ENCODE data around the gene BACH2. TPM values are rescaled to one million over a fixed set of nuclear protein-coding genes. Genes with fewer than 3 reads are reported as not detected.

The BACH2 gene
- total and polyA plus RNA-seq, 2 of the 4 experiments (the other 2 are of a cell fraction) = 1.3 to 1.4 TPM

- H3K56ac ChIP-seq (ENCODE audit: extremely low read depth, insufficient read depth, low read length) = no peak overlapping the region
- POLR2A ChIA-PET (ENCODE audit: unreplicated experiment) = interaction anchor here (0.5 kb wide), 1 partner anchor 23 kb away, joined by 7 read pairs; no protein-coding TSS in a partner anchor
- H3K79me1 ChIP-seq (ENCODE audit: low read depth in 1 of 2, low read length in 2 of 2) = no peaks in the 10 kb centered on the region
- TF ChIP-seq USF2 (IDR thresholded peaks at IDR 0.05; ENCODE audit: low read depth, low read length) = no peak
- no peak for TF ChIP-seq CTCF (conservative IDR thresholded peaks at IDR 0.05; ENCODE audit: low read depth, low read length)
- TF ChIP-seq CEBPB (IDR thresholded peaks at IDR 0.05; ENCODE audit: low read depth, low read length) = no peak
- no peak for TF ChIP-seq MXI1 (IDR thresholded peaks at IDR 0.05; ENCODE audit: borderline replicate concordance, low read depth, low read length)
- TF ChIP-seq POLR2A (IDR thresholded peaks at IDR 0.05; ENCODE audit: low read depth, low read length) = no peak
- no peak for TF ChIP-seq RCOR1 (IDR thresholded peaks at IDR 0.05; ENCODE audit: insufficient replicate concordance, low read length)
- TF ChIP-seq MAZ (IDR thresholded peaks at IDR 0.05; ENCODE audit: borderline replicate concordance, low read depth, low read length) = no peak
- TF ChIP-seq SMC3 (IDR thresholded peaks at IDR 0.05; ENCODE audit: low read depth, low read length) = no peak
- TF ChIP-seq NFE2L2 (IDR thresholded peaks at IDR 0.05; ENCODE audit: low read depth, low read length) = no peak
- no peak for TF ChIP-seq MAFK (IDR thresholded peaks at IDR 0.05; ENCODE audit: low read depth, low read length)
- TF ChIP-seq RAD21 (IDR thresholded peaks at IDR 0.05; ENCODE audit: low read length) = no peak
- no peak for TF ChIP-seq FOS (IDR thresholded peaks at IDR 0.05; ENCODE audit: low read depth, low read length)
- TF ChIP-seq BHLHE40 (IDR thresholded peaks at IDR 0.05; ENCODE audit: low read depth, low read length) = no peak
- TF ChIP-seq ELK1 (IDR thresholded peaks at IDR 0.05; ENCODE audit: borderline replicate concordance, low read depth, low read length) = no peak
- TF ChIP-seq CHD1 (IDR thresholded peaks at IDR 0.05; ENCODE audit: low read depth, low read length) = no peak
- no peak for TF ChIP-seq RFX5 (IDR thresholded peaks at IDR 0.05; ENCODE audit: low read depth, low read length)
- no peak overlapping the region for H2AFZ ChIP-seq (replicated peaks; ENCODE audit: low read length, poor library complexity)
- no peak overlapping the region for H3K14ac ChIP-seq (replicated peaks; ENCODE audit: low read depth, low read length)
- no peaks in the 10 kb centered on the region for H4K20me1 ChIP-seq (ENCODE audit: insufficient read depth, low read length)
- H4K8ac ChIP-seq (ENCODE audit: low read depth in 2 of 2, low read length in 2 of 2) = no peak overlapping the region
- no peaks in the 10 kb centered on the region for H3K27me3 ChIP-seq (ENCODE audit: control insufficient read depth, insufficient read depth, low read length)
- in situ Hi-C loops (cut with MboI; ENCODE audit: low sequenced_read_pairs) = no loop called here
- ATAC-seq (ENCODE audit: low read depth) (no peak), DNase-seq (no peak)
- peak overlapping the region; percentile 44; the same call in 1 of the 2 replicates for H2AK5ac ChIP-seq (ENCODE audit: low read depth, low read length)
- H3K9me1 ChIP-seq (ENCODE audit: insufficient read depth, low read length) = no peaks in the 10 kb centered on the region
- no peak overlapping the region for H2AK9ac ChIP-seq (replicated peaks; ENCODE audit: low read depth, low read length, poor library complexity)
- no peak overlapping the region for H3K4ac ChIP-seq (ENCODE audit: low read depth, low read length)
- no TSS peak for BruUV-seq (replicated peaks)
- no peak overlapping the region for H3K18ac ChIP-seq (ENCODE audit: low read depth, low read length)
- H3K4me1 ChIP-seq (ENCODE audit: control insufficient read depth, insufficient read depth, low read length) = peaks cover 3% of the 10 kb centered on the region; the same call in 1 of the 2 replicates
- H4K91ac ChIP-seq (ENCODE audit: insufficient read depth, low read depth, low read length) = no peak overlapping the region
- no peaks in the 10 kb centered on the region for H3K9me3 ChIP-seq (ENCODE audit: control insufficient read depth, insufficient read depth, low read length)
- intact Hi-C loops (cut with micrococcal nuclease) = no loop called here
- no peak overlapping the region for H2BK5ac ChIP-seq (ENCODE audit: low read depth, low read length, poor library complexity, severe bottlenecking)
- CTCF ChIA-PET = no interaction called here
- H3K36me3 ChIP-seq (ENCODE audit: control insufficient read depth, insufficient read depth, low read length) = no peaks in the 10 kb centered on the region
- no peak overlapping the region for H3K4me3 ChIP-seq (ENCODE audit: insufficient read depth, low read depth, low read length)
- no peak overlapping the region for H3K4me2 ChIP-seq (ENCODE audit: low read depth, low read length)
- H4K5ac ChIP-seq (ENCODE audit: low read depth, low read length) = no peak overlapping the region
- H2BK120ac ChIP-seq (ENCODE audit: low read depth, low read length) = peak overlapping the region; percentile 10; the same call in 1 of the 2 replicates
- H2BK15ac ChIP-seq (ENCODE audit: low read depth, low read length) = no peak overlapping the region
- H3K9ac ChIP-seq (ENCODE audit: low read depth, low read length) = no peak overlapping the region
- H2BK20ac ChIP-seq (ENCODE audit: low read depth, low read length) = no peak overlapping the region
- no CpG with 5 or more reads among the region's 3 CpGs for WGBS, 2 experiments (ENCODE audit: extremely low coverage in 2 of 2, insufficient read length in 1 of 2)
- dilution Hi-C loops (cut with HindIII; ENCODE audit: low sequenced_read_pairs, unreplicated experiment) = no loop called here
- H3K27ac ChIP-seq (ENCODE audit: insufficient read depth, low read length) = no peak overlapping the region
- peak overlapping the region; percentile 46; the same call in 1 of the 2 replicates for H3K23ac ChIP-seq (ENCODE audit: low read depth, low read length)
Measured at GRCh38 chr6:90160013-90160412, 136.6 kb downstream of the BACH2 start.
